Type B pancreatic cell (in vitro differentiated cells): ENCODE measurements around the gene CCNQ. TPM values are rescaled to one million over a fixed set of nuclear protein-coding genes. Genes with fewer than 3 reads are reported as not detected.

ENCODE experiments used
- DNase-seq: peaks from one replicate; pipeline ENCODE4 v3.0.0; 2021; ENCODE audit warnings: mixed read lengths; ENCODE audit not compliant: unreplicated experiment; ENCODE audit errors: extremely low spot score
- H3K27ac Mint-ChIP-seq: 2 replicates; pipeline ENCODE4 v1.8.0; 2021; ENCODE audit warnings: mild to moderate bottlenecking, mixed read lengths
- H3K27me3 Mint-ChIP-seq: 2 replicates; pipeline ENCODE4 v1.8.0; 2021; ENCODE audit warnings: mixed read lengths
- H3K36me3 Mint-ChIP-seq: 2 replicates; pipeline ENCODE4 v1.8.0; 2021; ENCODE audit warnings: mixed read lengths
- H3K4me1 Mint-ChIP-seq: one replicate; pipeline ENCODE4 v1.8.0; 2021; ENCODE audit warnings: mixed read lengths; ENCODE audit not compliant: unreplicated experiment
- H3K4me3 Mint-ChIP-seq: 2 replicates; pipeline ENCODE4 v1.8.0; 2021; ENCODE audit warnings: mild to moderate bottlenecking, mixed read lengths
- H3K9me3 Mint-ChIP-seq: 2 replicates; pipeline ENCODE4 v1.8.0; 2021; ENCODE audit warnings: mixed read lengths
- total RNA-seq: library from RNA; stranded (reverse); gene quantifications from 2 replicates; pipeline ENCODE4 v1.2.1, GENCODE V29; 2021; ENCODE audit warnings: low replicate concordance
- TF ChIP-seq, protein P1 (sequence below): fragments of 200-600 bp; sonication (generic); conservative IDR thresholded peaks from 2 replicates; pipeline ENCODE4 v1.5.0; 2021; ENCODE audit warnings: antibody characterized with exemption, mild to moderate bottlenecking

Gene CCNQ
- total RNA-seq, 1 donor from 2014 or later: 19.0 TPM

- TF ChIP-seq, protein P1, sequence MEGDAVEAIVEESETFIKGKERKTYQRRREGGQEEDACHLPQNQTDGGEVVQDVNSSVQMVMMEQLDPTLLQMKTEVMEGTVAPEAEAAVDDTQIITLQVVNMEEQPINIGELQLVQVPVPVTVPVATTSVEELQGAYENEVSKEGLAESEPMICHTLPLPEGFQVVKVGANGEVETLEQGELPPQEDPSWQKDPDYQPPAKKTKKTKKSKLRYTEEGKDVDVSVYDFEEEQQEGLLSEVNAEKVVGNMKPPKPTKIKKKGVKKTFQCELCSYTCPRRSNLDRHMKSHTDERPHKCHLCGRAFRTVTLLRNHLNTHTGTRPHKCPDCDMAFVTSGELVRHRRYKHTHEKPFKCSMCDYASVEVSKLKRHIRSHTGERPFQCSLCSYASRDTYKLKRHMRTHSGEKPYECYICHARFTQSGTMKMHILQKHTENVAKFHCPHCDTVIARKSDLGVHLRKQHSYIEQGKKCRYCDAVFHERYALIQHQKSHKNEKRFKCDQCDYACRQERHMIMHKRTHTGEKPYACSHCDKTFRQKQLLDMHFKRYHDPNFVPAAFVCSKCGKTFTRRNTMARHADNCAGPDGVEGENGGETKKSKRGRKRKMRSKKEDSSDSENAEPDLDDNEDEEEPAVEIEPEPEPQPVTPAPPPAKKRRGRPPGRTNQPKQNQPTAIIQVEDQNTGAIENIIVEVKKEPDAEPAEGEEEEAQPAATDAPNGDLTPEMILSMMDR: no peak
- Mint-ChIP-seq H3K36me3 (no peaks in the 10 kb centered on the region), H3K9me3 (peaks cover 6% of the 10 kb centered on the region), H3K27me3 (no peaks in the 10 kb centered on the region), H3K27ac (no peak overlapping the region), H3K4me3 (no peak overlapping the region), H3K4me1 (no peaks in the 10 kb centered on the region)
- DNase-seq: no peak
These were observed 32.4 kb upstream of the CCNQ start for GRCh38 chrX:153631346-153631745.

- no peak for DNase-seq
- Mint-ChIP-seq H3K27me3 (no peaks in the 10 kb centered on the region), H3K9me3 (peaks cover 6% of the 10 kb centered on the region), H3K36me3 (no peaks in the 10 kb centered on the region), H3K4me3 (no peak overlapping the region), H3K27ac (no peak overlapping the region), H3K4me1 (no peaks in the 10 kb centered on the region)
- TF ChIP-seq, protein P1: no peak
These were observed 29.7 kb upstream of the CCNQ start for GRCh38 chrX:153628665-153629064.

GRCh38 chrX:153628129-153628528 is 29.2 kb upstream of the CCNQ start:
- peaks cover 6% of the 10 kb centered on the region for H3K9me3 Mint-ChIP-seq
- TF ChIP-seq, protein P1: no peak
- H3K36me3 Mint-ChIP-seq: no peaks in the 10 kb centered on the region
- DNase-seq: no peak
- H3K27ac Mint-ChIP-seq: no peak overlapping the region
- H3K27me3 Mint-ChIP-seq: no peaks in the 10 kb centered on the region
- no peak overlapping the region for H3K4me3 Mint-ChIP-seq
- no peaks in the 10 kb centered on the region for H3K4me1 Mint-ChIP-seq

DNA sequence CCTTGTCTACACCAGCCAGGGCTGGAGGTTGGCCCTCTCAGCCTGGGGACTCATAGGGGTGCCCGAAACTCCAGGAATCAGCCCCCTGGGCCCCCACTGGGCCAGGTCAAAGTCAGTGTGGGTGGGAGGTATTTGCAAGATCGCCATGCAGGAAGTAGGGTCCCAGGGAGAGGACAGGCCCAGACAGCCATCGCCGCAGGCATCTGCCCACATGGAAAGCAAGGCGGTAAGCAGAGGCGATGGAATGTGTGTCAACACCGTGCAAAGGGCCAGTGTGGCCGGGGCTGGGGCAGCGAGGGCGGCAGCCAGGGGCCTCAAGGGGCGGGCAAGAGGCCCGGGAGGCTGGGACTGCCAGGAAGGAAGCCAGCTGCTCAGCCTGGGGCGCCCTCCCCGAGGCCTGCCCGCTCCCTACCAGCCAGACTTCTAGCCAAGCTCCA is 28.8 kb upstream of the CCNQ start:
- peak; percentile 68 for DNase-seq
- no peak overlapping the region for H3K27ac Mint-ChIP-seq
- H3K4me1 Mint-ChIP-seq: no peaks in the 10 kb centered on the region
- no peaks in the 10 kb centered on the region for H3K27me3 Mint-ChIP-seq
- no peak overlapping the region for H3K4me3 Mint-ChIP-seq
- H3K9me3 Mint-ChIP-seq: peaks cover 6% of the 10 kb centered on the region
- TF ChIP-seq, protein P1: no peak
- no peaks in the 10 kb centered on the region for H3K36me3 Mint-ChIP-seq

- no peaks in the 10 kb centered on the region for H3K4me1 Mint-ChIP-seq
- no peak for DNase-seq
- H3K36me3 Mint-ChIP-seq: no peaks in the 10 kb centered on the region
- H3K27me3 Mint-ChIP-seq: no peaks in the 10 kb centered on the region
- TF ChIP-seq, protein P1: no peak
- H3K4me3 Mint-ChIP-seq: no peak overlapping the region
- H3K9me3 Mint-ChIP-seq: peaks cover 6% of the 10 kb centered on the region
- no peak overlapping the region for H3K27ac Mint-ChIP-seq
These were observed 28.1 kb upstream of the CCNQ start for GRCh38 chrX:153626863-153627674.
